ENCODE measurements around the gene STK38. TPM values are rescaled to one million over a fixed set of nuclear protein-coding genes. Genes with fewer than 3 reads are reported as not detected.

The STK38 gene
- total RNA-seq, 1 experiment from 2014 or later, result 53.3 TPM

DNA sequence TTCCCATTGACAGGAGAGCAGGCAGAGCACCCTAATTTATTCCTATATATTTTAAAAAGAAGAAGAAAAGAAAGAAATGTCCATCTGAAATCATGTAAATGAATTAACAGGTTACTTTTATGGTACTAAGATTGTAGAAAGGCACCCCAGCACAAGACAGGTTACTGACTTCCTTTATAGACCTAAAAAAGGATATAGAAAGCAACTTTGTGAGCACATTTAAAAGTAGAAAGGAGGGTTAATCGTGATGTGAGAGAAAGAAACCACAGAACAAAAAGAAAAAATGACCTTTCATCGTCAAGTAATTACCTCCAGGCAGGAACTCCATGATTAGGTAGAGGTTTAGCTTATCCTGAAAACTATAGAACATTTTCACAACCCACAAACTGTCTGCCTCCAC is 29.9 kb downstream of the STK38 start:
- Histone ChIP-seq H3K79me2 (ENCODE audit: low read depth) (no peaks in the 10 kb centered on the region), H3K36me3 (ENCODE audit: low read depth) (peaks cover 41% of the 10 kb centered on the region), H3K4me2 (no peak overlapping the region), H3F3A (ENCODE audit: insufficient read depth, low read depth) (peaks cover 8% of the 10 kb centered on the region), H3K9me3 (ENCODE audit: insufficient read depth, low read depth) (no peaks in the 10 kb centered on the region), H3K4me3 (no peak overlapping the region), H3K27me3 (ENCODE audit: insufficient read depth, low read depth) (no peaks in the 10 kb centered on the region), H3K27ac (no peak overlapping the region), H3K4me1 (replicated peaks; ENCODE audit: insufficient read depth) (no peaks in the 10 kb centered on the region; the same call in 1 of the 2 replicates), H4K20me1 (ENCODE audit: insufficient read depth) (no peaks in the 10 kb centered on the region; the same call in 1 of the 2 replicates), H2AFZ (no peak overlapping the region), H3K9me2 (ENCODE audit: insufficient read depth) (no peaks in the 10 kb centered on the region)
- ChIA-PET CTCF (no interaction called here), POLR2A (ENCODE audit: unreplicated experiment) (no interaction called here)
- no peak for TF ChIP-seq EZH2 (IDR thresholded peaks at IDR 0.05; ENCODE audit: low read depth)
- TF ChIP-seq, protein P1, sequence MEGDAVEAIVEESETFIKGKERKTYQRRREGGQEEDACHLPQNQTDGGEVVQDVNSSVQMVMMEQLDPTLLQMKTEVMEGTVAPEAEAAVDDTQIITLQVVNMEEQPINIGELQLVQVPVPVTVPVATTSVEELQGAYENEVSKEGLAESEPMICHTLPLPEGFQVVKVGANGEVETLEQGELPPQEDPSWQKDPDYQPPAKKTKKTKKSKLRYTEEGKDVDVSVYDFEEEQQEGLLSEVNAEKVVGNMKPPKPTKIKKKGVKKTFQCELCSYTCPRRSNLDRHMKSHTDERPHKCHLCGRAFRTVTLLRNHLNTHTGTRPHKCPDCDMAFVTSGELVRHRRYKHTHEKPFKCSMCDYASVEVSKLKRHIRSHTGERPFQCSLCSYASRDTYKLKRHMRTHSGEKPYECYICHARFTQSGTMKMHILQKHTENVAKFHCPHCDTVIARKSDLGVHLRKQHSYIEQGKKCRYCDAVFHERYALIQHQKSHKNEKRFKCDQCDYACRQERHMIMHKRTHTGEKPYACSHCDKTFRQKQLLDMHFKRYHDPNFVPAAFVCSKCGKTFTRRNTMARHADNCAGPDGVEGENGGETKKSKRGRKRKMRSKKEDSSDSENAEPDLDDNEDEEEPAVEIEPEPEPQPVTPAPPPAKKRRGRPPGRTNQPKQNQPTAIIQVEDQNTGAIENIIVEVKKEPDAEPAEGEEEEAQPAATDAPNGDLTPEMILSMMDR (conservative IDR thresholded peaks at IDR 0.05), result no peak
- BruUV-seq (replicated peaks), result no TSS peak
- intact Hi-C loops (cut with micrococcal nuclease; ENCODE audit: unreplicated experiment), result no loop called here
- DNase-seq, result no peak

DNA sequence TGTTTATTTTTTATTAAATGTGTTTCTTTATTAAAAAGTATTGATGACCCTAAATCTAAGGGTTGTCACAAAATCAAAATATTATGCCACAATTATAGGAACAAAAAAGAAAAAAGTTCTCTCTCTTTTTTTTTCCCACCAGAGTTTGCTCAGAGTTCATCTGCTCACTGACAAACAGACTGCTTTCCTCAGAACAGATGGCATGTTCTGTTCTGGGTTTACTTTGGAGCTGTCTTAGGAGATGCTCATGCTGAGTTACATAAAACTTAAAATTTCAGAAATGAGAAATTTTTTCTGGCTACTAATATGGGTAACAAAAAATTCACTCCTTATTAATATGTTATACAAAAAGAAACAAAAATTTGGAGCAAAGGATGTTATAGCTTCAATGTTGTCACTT is 30.3 kb downstream of the STK38 start:
- H3K9me3 ChIP-seq (ENCODE audit: insufficient read depth, low read depth), result no peaks in the 10 kb centered on the region
- BruUV-seq (replicated peaks), result no TSS peak
- no peaks in the 10 kb centered on the region for H3K79me2 ChIP-seq (ENCODE audit: low read depth)
- no peaks in the 10 kb centered on the region; the same call in 1 of the 2 replicates for H4K20me1 ChIP-seq (ENCODE audit: insufficient read depth)
- CTCF ChIA-PET, result no interaction called here
- H3K4me3 ChIP-seq, result no peak overlapping the region
- H3K9me2 ChIP-seq (ENCODE audit: insufficient read depth), result no peaks in the 10 kb centered on the region
- peaks cover 8% of the 10 kb centered on the region for H3F3A ChIP-seq (ENCODE audit: insufficient read depth, low read depth)
- peaks cover 3% of the 10 kb centered on the region; the same call in 1 of the 2 replicates for H3K4me1 ChIP-seq (replicated peaks; ENCODE audit: insufficient read depth)
- H3K27ac ChIP-seq, result no peak overlapping the region
- POLR2A ChIA-PET (ENCODE audit: unreplicated experiment), result no interaction called here
- TF ChIP-seq, protein P1 (conservative IDR thresholded peaks at IDR 0.05), result no peak
- TF ChIP-seq EZH2 (IDR thresholded peaks at IDR 0.05; ENCODE audit: low read depth), result no peak
- no peaks in the 10 kb centered on the region for H3K27me3 ChIP-seq (ENCODE audit: insufficient read depth, low read depth)
- DNase-seq, result no peak
- peaks cover 38% of the 10 kb centered on the region for H3K36me3 ChIP-seq (ENCODE audit: low read depth)
- no peak overlapping the region for H3K4me2 ChIP-seq
- intact Hi-C loops (cut with micrococcal nuclease; ENCODE audit: unreplicated experiment), result no loop called here
- H2AFZ ChIP-seq, result no peak overlapping the region

DNA sequence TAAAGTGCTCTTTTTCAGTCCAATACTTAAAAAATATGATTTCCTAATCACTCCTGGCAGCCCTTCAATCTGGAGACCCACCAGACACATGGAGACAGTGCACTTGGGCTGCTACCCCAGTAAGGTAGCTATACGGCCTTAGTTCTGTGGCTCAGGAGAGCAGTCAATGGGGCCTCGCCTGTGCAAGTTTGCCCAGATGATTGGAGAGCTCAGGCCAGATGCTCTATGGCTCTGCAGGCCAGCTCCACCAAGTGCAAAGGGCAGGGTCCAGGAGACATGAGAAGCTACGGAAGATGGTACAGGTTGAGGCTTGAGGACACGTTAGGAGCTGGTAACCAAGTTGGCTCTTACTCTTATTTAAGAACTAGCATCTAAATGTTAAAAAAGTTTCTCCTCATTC is 30.7 kb downstream of the STK38 start:
- no peak for DNase-seq
- Histone ChIP-seq H3K36me3 (ENCODE audit: low read depth) (peaks cover 34% of the 10 kb centered on the region), H2AFZ (no peak overlapping the region), H3K27me3 (ENCODE audit: insufficient read depth, low read depth) (no peaks in the 10 kb centered on the region), H3K4me1 (replicated peaks; ENCODE audit: insufficient read depth) (peaks cover 5% of the 10 kb centered on the region; the same call in 1 of the 2 replicates), H3K4me2 (no peak overlapping the region), H3K27ac (no peak overlapping the region), H3K79me2 (ENCODE audit: low read depth) (no peaks in the 10 kb centered on the region), H3K4me3 (no peak overlapping the region), H3K9me3 (ENCODE audit: insufficient read depth, low read depth) (no peaks in the 10 kb centered on the region), H3K9me2 (ENCODE audit: insufficient read depth) (no peaks in the 10 kb centered on the region), H3F3A (ENCODE audit: insufficient read depth, low read depth) (peaks cover 8% of the 10 kb centered on the region), H4K20me1 (ENCODE audit: insufficient read depth) (no peaks in the 10 kb centered on the region; the same call in 1 of the 2 replicates)
- intact Hi-C loops (cut with micrococcal nuclease; ENCODE audit: unreplicated experiment), result no loop called here
- no peak for TF ChIP-seq EZH2 (IDR thresholded peaks at IDR 0.05; ENCODE audit: low read depth)
- TF ChIP-seq, protein P1 (conservative IDR thresholded peaks at IDR 0.05), result no peak
- no TSS peak for BruUV-seq (replicated peaks)
- ChIA-PET CTCF (no interaction called here), POLR2A (ENCODE audit: unreplicated experiment) (no interaction called here)
